ENCODE results near the gene CYP11A1.

- TF ChIP-seq CTCF (IDR thresholded peaks at IDR 0.05) (no peak), POLR2A (IDR thresholded peaks at IDR 0.05) (no peak)
Observed at GRCh38 chr15:74406517-74406916, 39.1 kb upstream of the CYP11A1 start.

Data from gastroesophageal sphincter (tissue), 3 donors.